ENCODE results near the gene S100Z. TPM values are rescaled to one million over a fixed set of nuclear protein-coding genes. Genes with fewer than 3 reads are reported as not detected.
"Not testable (repeated sequence)": the region's sequence is repeated elsewhere in the genome, so short reads cannot be mapped to it uniquely, and the experiment has no call there.

Gene S100Z
- total RNA-seq, 1 donor from 2014 or later, result not detected

GRCh38 chr5:76867827-76868693, 18.2 kb downstream of the S100Z start:
- DNase-seq (ENCODE audit: low read depth), result peak; percentile 75

GRCh38 chr5:76870046-76870445, 20.2 kb downstream of the S100Z start:
- DNase-seq (ENCODE audit: low read depth), result no peak

- DNase-seq (ENCODE audit: low read depth), result no peak
Observed at GRCh38 chr5:76874088-76874581, 24.3 kb downstream of the S100Z start.

- DNase-seq (ENCODE audit: low read depth), result no peak
Observed at GRCh38 chr5:76888733-76889300, 39.0 kb downstream of the S100Z start.

- no peak for DNase-seq (ENCODE audit: low read depth)
Observed at GRCh38 chr5:76893294-76893693, 43.5 kb downstream of the S100Z start.

- DNase-seq (ENCODE audit: low read depth), result no peak
Observed at GRCh38 chr5:76896196-76896595, 46.4 kb downstream of the S100Z start.

- DNase-seq (ENCODE audit: low read depth), result no peak
Observed at GRCh38 chr5:76901522-76901921, 51.7 kb downstream of the S100Z start.

- no peak for DNase-seq (ENCODE audit: low read depth)
Observed at GRCh38 chr5:76908166-76908565, 58.4 kb downstream of the S100Z start.

GRCh38 chr5:76910344-76910933, 60.6 kb downstream of the S100Z start:
- DNase-seq (ENCODE audit: low read depth), result not testable (repeated sequence)

- DNase-seq (ENCODE audit: low read depth), result not testable (repeated sequence)
Observed at GRCh38 chr5:76914671-76915070, 64.9 kb downstream of the S100Z start.

GRCh38 chr5:76918539-76918938, 68.7 kb downstream of the S100Z start:
- no peak for DNase-seq (ENCODE audit: low read depth)

GRCh38 chr5:76920491-76920890, 70.7 kb downstream of the S100Z start:
- no peak for DNase-seq (ENCODE audit: low read depth)

GRCh38 chr5:76926329-76927105, 76.7 kb downstream of the S100Z start:
- no peak for DNase-seq (ENCODE audit: low read depth)

GRCh38 chr5:76927961-76928360, 78.1 kb downstream of the S100Z start:
- no peak for DNase-seq (ENCODE audit: low read depth)

GRCh38 chr5:76930083-76930482, 80.3 kb downstream of the S100Z start:
- no peak for DNase-seq (ENCODE audit: low read depth)

- DNase-seq (ENCODE audit: low read depth), result no peak
Observed at GRCh38 chr5:76938177-76938576, 88.4 kb downstream of the S100Z start.

- DNase-seq (ENCODE audit: low read depth), result no peak
Observed at GRCh38 chr5:76941000-76941399, 91.2 kb downstream of the S100Z start.

- no peak for DNase-seq (ENCODE audit: low read depth)
Observed at GRCh38 chr5:76941442-76941841, 91.6 kb downstream of the S100Z start.

- DNase-seq (ENCODE audit: low read depth), result peak; percentile 20
Observed at GRCh38 chr5:76942581-76942980, 92.8 kb downstream of the S100Z start.

- DNase-seq (ENCODE audit: low read depth), result no peak
Observed at GRCh38 chr5:76943006-76943405, 93.2 kb downstream of the S100Z start.

- DNase-seq (ENCODE audit: low read depth), result no peak
Observed at GRCh38 chr5:76944638-76945037, 94.8 kb downstream of the S100Z start.
